HT-29 (cell line): ENCODE results near the gene PRKCE. TPM values are rescaled to one million over a fixed set of nuclear protein-coding genes. Genes with fewer than 3 reads are reported as not detected.

Experiments
- DNase-seq: peaks from one replicate; pipeline ENCODE4 v3.0.0-alpha.2; 2015; ENCODE audit warnings: low spot score
- total RNA-seq: library from RNA; depleted of rRNA; stranded (reverse); fragments of >200 nt; shearing (Covaris generic); gene quantifications from 2 replicates; pipeline ENCODE4 v1.2.3, GENCODE V29; 2014

PRKCE gene
- total RNA-seq, 1 experiment from 2014 or later: 17.7 TPM

DNA sequence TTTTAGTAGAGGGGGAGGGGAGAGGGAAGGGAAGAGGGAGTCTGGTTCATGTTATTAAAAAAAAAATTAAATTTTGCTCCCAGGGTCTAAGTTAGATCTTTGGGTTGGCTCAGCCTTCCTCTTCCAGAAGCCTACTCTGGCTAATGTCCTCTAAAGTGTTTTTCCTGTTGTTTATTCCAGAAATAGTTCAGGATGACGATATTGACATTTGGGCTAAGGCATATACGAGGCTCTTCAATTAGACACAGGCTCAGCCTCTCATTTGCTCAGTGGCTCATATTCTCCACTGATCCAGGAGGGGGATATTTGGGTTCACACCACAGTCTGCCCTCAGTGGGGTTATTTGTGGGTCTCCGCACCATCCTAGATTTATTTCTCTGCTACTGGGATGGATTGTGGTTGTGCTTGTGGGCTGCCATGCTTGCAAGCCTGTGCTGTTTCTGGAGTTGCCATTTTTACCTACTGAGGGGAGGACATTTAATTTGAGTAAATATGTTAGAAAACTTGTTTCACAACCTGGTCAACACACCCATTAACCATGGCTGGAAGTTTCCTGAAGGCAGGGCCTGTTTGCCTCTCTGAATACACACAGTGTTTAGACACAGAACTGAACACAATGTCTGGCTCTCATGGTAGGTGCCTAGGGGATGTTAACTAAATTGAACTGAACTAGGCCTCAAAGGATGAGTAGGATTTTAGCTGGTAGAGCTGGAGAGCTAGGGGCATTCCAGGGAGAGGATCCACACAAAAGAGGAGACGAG lies 388.2 kb downstream of the PRKCE start:
- no peak for DNase-seq

GRCh38 chr2:46040563-46041155 lies 389.2 kb downstream of the PRKCE start:
- DNase-seq: no peak

DNA sequence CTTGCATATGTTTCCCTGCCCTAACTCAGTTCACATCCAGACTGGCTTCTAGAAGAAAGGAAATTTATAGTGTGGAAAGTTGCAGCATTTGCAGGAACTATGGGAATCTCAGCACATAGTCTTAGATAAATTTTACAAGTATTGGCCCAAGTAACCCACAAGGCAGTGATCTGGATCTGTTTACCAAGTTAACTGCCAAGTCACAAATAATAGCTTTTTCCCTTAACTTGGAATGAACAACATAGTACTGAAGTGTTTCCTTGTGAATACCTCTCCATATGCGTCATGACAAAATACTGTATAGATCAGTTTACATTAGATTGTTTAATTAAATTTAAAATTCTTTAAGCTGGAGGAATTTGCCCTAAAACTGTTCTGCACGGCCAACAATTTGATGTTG lies 390.0 kb downstream of the PRKCE start:
- DNase-seq: no peak

- peak; percentile 16 for DNase-seq
Measured at GRCh38 chr2:46042207-46042637, 390.7 kb downstream of the PRKCE start.

DNA sequence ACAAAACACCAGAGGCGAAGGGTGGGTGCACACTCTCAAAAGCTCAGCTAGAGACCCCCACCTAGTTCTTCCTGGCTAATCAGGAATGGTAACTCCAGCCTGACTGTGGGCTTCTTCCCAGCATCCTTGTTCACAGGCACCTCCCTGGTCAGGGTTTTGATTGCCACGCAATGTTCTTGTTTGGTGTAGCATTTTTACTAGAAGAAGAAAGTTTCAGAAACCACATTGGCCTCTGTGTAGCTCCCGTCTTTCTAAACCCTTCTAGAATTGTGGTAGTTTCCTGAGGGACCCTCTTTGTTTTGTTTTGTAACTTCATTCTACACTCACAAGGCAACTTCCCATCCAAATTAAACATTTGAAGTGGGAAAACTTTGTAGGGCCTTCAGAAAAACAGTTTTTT lies 391.2 kb downstream of the PRKCE start:
- DNase-seq: no peak

- DNase-seq: no peak
Measured at GRCh38 chr2:46045888-46046287, 394.4 kb downstream of the PRKCE start.

GRCh38 chr2:46047290-46047689 lies 395.8 kb downstream of the PRKCE start:
- DNase-seq: no peak

- DNase-seq: no peak
Measured at GRCh38 chr2:46048693-46049092, 397.2 kb downstream of the PRKCE start.

DNA sequence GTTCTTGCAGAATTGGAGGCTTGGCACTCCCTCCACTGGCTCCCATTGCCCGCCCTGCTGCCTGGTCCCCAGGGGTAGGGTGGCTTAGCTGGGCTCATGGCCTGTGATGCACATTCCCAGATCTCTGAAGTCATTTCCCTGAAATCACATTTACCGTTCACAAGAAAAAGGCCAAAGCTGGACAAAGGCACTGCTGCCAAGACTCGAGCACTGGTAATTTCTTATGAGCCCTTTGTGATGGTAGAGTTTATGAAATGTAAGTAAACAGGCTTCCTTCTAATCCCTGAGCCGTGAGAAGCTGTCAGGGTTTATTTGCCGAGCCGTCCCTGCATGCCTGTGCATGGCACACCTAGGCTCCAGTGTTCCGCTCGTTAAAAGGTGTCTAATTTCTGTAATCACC lies 398.6 kb downstream of the PRKCE start:
- DNase-seq: no peak

GRCh38 chr2:46050489-46050888 lies 399.0 kb downstream of the PRKCE start:
- no peak for DNase-seq

DNA sequence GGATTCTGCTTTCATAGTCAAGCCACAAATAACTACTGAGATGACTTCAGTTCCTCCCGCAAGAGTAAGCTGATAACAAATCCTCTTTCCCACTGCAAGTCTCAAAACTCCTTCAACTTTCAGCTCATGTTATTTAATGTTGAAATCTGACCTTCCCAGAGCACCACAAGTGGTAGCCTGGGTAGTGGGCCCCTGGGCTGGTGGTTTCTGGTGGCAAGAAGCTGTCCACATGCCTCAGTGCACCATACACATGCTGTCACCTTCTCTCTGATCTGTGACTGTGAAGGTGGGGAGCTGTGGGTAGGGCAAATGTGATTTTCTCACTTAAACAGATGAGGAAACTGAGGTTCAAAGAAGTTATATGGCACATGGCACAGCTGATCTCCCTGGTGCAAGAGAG lies 399.6 kb downstream of the PRKCE start:
- DNase-seq: no peak

DNA sequence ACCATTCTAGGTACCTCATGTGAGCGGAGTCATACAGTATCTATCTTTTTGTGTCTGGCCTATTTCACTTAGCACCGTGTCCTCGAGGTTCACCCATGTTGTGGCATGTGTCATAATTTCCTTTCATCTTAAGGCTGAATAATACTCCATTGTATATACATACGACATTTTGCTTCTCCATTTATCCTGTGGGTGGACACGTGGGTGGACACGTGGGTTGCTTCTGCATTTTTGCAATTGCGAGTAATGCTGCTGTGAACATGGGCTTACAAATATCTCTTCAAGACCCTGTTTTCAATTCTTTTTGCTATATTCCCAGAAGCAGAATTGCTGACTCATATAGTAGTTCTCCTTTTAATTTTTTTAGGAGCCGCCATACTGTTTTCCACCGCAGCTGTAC lies 402.1 kb downstream of the PRKCE start:
- DNase-seq: no peak

- DNase-seq: no peak
Measured at GRCh38 chr2:46056541-46056940, 405.1 kb downstream of the PRKCE start.

DNA sequence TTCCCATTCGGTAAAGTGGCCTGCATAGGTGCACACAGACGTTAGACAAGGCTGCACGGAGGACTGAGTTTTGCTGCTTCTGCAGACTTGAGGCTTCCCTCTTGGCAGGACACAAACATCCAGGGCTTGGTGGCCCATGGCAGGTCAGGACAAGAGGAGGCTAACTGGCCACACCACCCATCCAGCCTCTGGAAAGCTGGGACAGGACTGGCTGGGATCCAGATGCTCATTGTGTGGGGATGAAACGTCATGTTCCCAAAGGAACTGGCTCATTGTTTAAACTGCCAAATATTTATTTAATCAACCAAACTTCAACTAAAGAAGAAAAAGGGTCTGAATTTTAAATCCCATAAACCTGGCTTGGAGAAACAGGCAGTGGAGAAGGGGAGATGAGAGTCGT lies 406.7 kb downstream of the PRKCE start:
- no peak for DNase-seq

DNA sequence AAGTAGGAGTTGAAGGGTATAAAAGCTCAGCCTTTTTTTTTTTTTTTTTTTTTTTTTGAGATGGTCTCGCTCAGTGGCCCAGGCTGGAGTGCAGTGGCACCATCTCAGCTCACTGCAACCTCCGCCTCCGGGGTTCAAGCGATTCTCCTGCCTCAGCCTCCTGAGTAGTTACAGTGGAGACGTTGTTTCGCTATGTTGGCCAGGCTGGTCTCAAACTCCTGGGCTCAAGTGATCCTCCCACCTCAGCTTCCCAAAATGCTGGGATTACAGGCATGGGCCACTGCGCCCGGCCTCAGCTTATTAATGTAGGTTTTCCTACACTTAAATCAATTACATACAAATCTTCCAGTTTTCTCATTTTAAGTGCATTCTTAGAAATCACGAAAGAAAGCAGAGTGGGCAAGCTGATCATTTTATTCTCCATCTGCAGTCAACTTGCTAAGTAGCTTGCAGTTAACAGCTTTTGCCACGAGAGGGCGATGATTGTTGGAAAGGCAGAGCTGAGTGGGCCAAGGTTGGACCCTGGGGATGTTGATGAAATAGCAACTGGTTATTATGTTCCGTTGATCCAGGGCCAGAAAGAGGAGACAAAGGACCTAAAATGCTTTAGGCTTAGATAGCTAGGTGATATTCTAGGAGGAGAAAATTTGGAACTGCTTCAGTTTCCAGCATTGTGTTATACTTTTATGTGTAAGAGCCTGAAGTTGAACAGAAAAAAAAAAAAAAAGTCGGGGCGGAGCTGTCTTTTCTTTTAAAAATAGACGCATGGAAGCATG lies 411.4 kb downstream of the PRKCE start:
- DNase-seq: peak; percentile 84

- no peak for DNase-seq
Measured at GRCh38 chr2:46064396-46064795, 412.9 kb downstream of the PRKCE start.

GRCh38 chr2:46065152-46065551 lies 413.7 kb downstream of the PRKCE start:
- no peak for DNase-seq

- no peak for DNase-seq
Measured at GRCh38 chr2:46066116-46066515, 414.6 kb downstream of the PRKCE start.

GRCh38 chr2:46066601-46067000 lies 415.1 kb downstream of the PRKCE start:
- no peak for DNase-seq

DNA sequence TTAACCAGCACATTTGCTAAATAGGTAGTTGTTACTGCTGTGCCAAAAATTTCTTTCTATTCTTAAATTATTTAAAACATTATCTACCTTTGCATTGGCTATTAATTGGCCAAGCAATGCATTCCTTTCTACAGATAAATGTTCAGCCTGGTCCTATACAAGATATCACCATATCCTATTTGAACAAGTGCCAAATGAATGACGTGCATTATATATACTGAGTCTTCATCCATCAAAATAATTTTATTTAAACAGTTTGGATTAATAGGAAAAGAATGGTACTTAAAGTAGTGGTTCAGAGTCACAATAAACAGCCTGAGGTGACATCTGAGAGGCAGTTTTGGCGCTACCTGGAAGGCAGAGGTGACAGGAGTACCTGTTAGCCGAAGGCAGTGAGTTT lies 415.6 kb downstream of the PRKCE start:
- no peak for DNase-seq

- no peak for DNase-seq
Measured at GRCh38 chr2:46067501-46068305, 416.2 kb downstream of the PRKCE start.

- no peak for DNase-seq
Measured at GRCh38 chr2:46068636-46069035, 417.2 kb downstream of the PRKCE start.
